Activated naive CD8-positive, alpha-beta T cell treated with anti-CD3 and anti-CD28 coated beads, Interleukin-2, amount 10 ng/mL, durations not matched to agents 7 days and 5 days (primary cell): ENCODE measurements around the gene VAV3. TPM values are rescaled to one million over a fixed set of nuclear protein-coding genes. Genes with fewer than 3 reads are reported as not detected.
"Not testable (repeated sequence)": the region's sequence is repeated elsewhere in the genome, so short reads cannot be mapped to it uniquely, and the experiment has no call there.

Experiments
- ATAC-seq: fragments of 150-1000 bp; cut with Tn5 transposase; one replicate; pipeline ENCODE4 v1.10.0; 2021; ENCODE audit warnings: low read depth, moderate library complexity
- POLR2A ChIA-PET: fragments of 350-600 bp; sonication (Branson Sonifier 250); formaldehyde crosslinking; loops from one replicate; lab custom pipeline; 2021; ENCODE audit warnings: antibody characterized with exemption; lab: Charles Lee
- DNase-seq: peaks from one replicate; pipeline ENCODE4 v3.0.0; 2021
- H3K27ac Mint-ChIP-seq: one replicate; pipeline ENCODE4 v1.8.0; 2022; ENCODE audit warnings: mild to moderate bottlenecking, mixed read lengths
- H3K27me3 Mint-ChIP-seq: one replicate; pipeline ENCODE4 v1.8.0; 2022; ENCODE audit warnings: mild to moderate bottlenecking, moderate library complexity, mixed read lengths
- H3K36me3 Mint-ChIP-seq: one replicate; pipeline ENCODE4 v1.8.0; 2021; ENCODE audit warnings: mild to moderate bottlenecking, mixed read lengths
- H3K4me1 Mint-ChIP-seq: one replicate; pipeline ENCODE4 v1.8.0; 2021; ENCODE audit warnings: mixed read lengths
- H3K4me3 Mint-ChIP-seq: one replicate; pipeline ENCODE4 v1.8.0; 2022; ENCODE audit warnings: mild to moderate bottlenecking, moderate library complexity, mixed read lengths
- H3K9me3 Mint-ChIP-seq: one replicate; pipeline ENCODE4 v1.8.0; 2021; ENCODE audit warnings: mixed read lengths
- total RNA-seq, 2 experiments: library from RNA; stranded (reverse); gene quantifications; one replicate each; pipeline ENCODE4 v1.2.3, GENCODE V29; 2021

The VAV3 gene
- total RNA-seq, 2 experiments from 2014 or later, result 6.9 to 7.8 TPM

- Mint-ChIP-seq H3K36me3 (no peaks in the 10 kb centered on the region), H3K27ac (no peak overlapping the region), H3K27me3 (no peaks in the 10 kb centered on the region), H3K4me1 (no peaks in the 10 kb centered on the region), H3K4me3 (no peak overlapping the region), H3K9me3 (peaks cover 5% of the 10 kb centered on the region)
- no peak for ATAC-seq
- no peak for DNase-seq
- POLR2A ChIA-PET, result no interaction called here
These were observed 294.5 kb downstream of the VAV3 start for GRCh38 chr1:107670397-107671040.

GRCh38 chr1:107669996-107670395 is 295.0 kb downstream of the VAV3 start:
- DNase-seq (no peak), ATAC-seq (no peak)
- no peaks in the 10 kb centered on the region for H3K36me3 Mint-ChIP-seq
- no peaks in the 10 kb centered on the region for H3K27me3 Mint-ChIP-seq
- no peak overlapping the region for H3K4me3 Mint-ChIP-seq
- POLR2A ChIA-PET, result no interaction called here
- H3K9me3 Mint-ChIP-seq, result peaks cover 5% of the 10 kb centered on the region
- H3K27ac Mint-ChIP-seq, result no peak overlapping the region
- H3K4me1 Mint-ChIP-seq, result no peaks in the 10 kb centered on the region

DNA sequence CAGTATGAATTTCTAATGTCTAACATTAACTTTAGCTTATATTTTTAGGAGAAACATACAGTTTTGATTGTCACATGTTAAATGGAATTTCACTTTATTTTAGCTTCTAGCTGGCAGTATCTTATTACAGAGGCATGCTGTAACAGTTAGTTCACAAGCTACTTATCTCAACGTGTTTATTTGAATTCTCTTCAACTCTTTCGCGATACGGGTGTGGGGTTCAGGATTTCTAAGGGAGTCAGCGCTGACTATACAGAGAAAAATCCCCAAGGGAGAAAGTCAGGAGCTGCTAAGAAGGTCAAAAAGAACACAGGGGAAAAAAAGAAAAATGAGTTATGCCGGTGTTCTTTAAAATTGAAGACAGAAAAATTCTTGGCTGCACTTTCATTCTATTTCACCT is 296.2 kb downstream of the VAV3 start:
- DNase-seq (no peak), ATAC-seq (no peak)
- Mint-ChIP-seq H3K9me3 (no peaks in the 10 kb centered on the region), H3K4me1 (no peaks in the 10 kb centered on the region), H3K27me3 (no peaks in the 10 kb centered on the region), H3K4me3 (no peak overlapping the region), H3K36me3 (no peaks in the 10 kb centered on the region), H3K27ac (no peak overlapping the region)
- POLR2A ChIA-PET, result no interaction called here

DNA sequence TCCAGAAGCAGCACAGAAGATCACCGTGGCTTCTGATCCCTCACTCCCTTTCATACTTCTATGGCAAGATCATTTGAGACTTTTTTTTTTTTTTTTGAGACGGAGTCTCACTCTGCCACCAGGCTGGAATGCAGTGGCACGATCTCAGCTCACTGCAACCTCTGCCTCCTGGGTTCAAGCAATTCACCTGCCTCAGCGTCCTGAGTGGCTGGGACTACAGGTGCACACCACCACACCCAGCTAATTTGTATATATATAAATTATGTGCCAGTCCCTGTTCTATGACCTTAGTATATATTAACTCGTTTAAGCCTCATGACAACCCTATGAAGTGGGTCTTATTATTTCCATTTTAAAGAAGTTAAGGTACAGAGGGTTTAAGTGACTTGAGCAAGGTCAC is 298.5 kb downstream of the VAV3 start:
- Mint-ChIP-seq H3K36me3 (no peaks in the 10 kb centered on the region), H3K27me3 (no peaks in the 10 kb centered on the region), H3K4me3 (no peak overlapping the region), H3K27ac (no peak overlapping the region), H3K9me3 (no peaks in the 10 kb centered on the region), H3K4me1 (no peaks in the 10 kb centered on the region)
- ATAC-seq (no peak), DNase-seq (no peak)
- POLR2A ChIA-PET, result no interaction called here

DNA sequence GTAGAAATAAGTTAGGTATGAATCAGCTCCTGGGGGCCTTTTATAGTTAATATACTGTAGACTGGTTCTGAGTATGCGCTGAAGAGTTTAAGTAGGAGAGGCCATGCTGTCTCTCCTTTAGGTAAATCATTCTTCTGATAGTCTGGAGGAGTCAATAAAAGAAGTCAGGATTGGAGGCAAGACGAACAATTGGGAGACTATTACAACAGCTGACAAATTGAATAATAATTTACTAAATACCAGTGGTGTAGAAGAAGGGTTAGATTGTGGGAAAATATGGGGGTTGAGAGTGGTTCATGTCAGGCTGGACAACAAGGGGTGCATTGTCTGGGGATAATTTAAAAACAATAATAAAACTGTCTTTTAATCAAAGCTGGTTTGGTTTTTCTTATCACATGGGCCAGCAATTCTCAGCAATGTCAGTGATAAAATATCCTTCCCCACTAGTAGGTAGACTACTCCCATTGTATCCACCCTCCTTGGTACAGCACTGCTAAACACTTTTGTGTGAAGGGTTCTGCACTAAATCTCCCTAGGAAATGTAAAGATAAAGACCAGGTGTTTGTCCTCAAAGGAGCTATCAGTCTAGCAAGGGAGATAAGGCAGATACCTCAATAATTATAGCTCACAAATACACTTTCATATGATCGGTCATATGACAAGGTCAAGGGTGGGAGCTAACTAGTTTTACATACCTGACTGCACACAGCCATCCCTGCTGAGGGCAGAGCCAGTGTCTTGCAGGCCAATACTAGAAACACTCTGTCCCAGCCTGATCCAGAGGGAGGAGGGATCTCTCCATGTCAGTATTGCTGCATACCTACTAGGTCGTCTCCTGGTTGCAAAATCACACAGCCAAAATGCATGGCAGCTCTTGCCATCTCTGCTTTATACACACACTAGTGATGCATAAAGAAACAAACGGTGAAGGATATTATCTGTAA is 299.7 kb downstream of the VAV3 start:
- no peak overlapping the region for H3K27ac Mint-ChIP-seq
- ATAC-seq (no peak), DNase-seq (no peak)
- no peaks in the 10 kb centered on the region for H3K4me1 Mint-ChIP-seq
- H3K27me3 Mint-ChIP-seq, result no peaks in the 10 kb centered on the region
- no peaks in the 10 kb centered on the region for H3K9me3 Mint-ChIP-seq
- no peaks in the 10 kb centered on the region for H3K36me3 Mint-ChIP-seq
- POLR2A ChIA-PET, result no interaction called here
- no peak overlapping the region for H3K4me3 Mint-ChIP-seq

DNA sequence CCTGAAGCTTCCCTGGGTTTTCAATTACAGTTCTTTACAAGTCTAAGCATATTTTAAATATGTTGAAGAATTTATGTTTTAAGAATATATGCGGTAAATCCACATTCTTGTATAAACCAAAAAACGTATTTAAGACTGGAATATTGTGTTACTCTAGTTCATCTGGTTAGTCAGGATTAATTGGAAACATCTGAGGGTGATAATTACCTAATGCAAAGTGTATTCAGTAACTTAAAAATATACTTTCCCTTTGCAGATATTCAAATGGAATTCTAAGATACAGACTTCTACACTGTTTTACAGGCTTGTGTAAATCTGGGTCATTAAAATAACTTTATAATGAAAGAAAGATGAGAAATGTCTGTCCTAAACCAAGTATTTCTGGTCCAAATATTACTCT is 302.0 kb downstream of the VAV3 start:
- Mint-ChIP-seq H3K27me3 (no peaks in the 10 kb centered on the region), H3K4me1 (no peaks in the 10 kb centered on the region), H3K9me3 (peaks cover 2% of the 10 kb centered on the region), H3K36me3 (no peaks in the 10 kb centered on the region), H3K4me3 (no peak overlapping the region), H3K27ac (no peak overlapping the region)
- no peak for DNase-seq
- POLR2A ChIA-PET, result no interaction called here
- no peak for ATAC-seq

DNA sequence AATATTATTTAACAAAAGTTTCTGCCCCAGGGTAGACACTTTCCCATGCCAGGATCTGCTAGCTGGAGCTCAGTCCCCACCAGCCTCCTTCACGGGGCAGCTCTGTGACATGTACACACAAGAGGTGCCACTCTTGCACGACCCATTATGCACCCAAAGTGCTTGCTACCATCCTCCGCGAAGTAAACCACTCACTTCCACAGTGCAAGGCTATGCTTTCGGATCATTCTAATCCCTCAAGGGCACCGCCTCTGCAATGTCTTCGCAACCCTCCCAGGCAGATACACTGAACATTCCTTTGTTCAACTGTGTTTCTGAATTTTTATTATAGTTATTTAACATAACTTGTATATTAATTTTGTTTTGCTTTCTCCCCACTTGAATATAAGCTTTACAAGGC is 303.8 kb downstream of the VAV3 start:
- no peaks in the 10 kb centered on the region for H3K27me3 Mint-ChIP-seq
- no peak overlapping the region for H3K4me3 Mint-ChIP-seq

GRCh38 chr1:107659961-107660360 is 305.0 kb downstream of the VAV3 start:
- Mint-ChIP-seq H3K27me3 (peaks cover 1% of the 10 kb centered on the region), H3K4me1 (no peaks in the 10 kb centered on the region), H3K27ac (no peak overlapping the region), H3K36me3 (no peaks in the 10 kb centered on the region), H3K9me3 (peaks cover 2% of the 10 kb centered on the region), H3K4me3 (no peak overlapping the region)
- ATAC-seq, result no peak
- POLR2A ChIA-PET, result no interaction called here
- no peak for DNase-seq

More for the DNA sequence above, 303.8 kb downstream of the VAV3 start:
- Mint-ChIP-seq H3K27ac (no peak overlapping the region), H3K9me3 (peaks cover 2% of the 10 kb centered on the region), H3K4me1 (no peaks in the 10 kb centered on the region), H3K36me3 (no peaks in the 10 kb centered on the region)
- DNase-seq (no peak), ATAC-seq (no peak)
- POLR2A ChIA-PET, result no interaction called here

- Mint-ChIP-seq H3K27ac (no peak overlapping the region), H3K4me3 (no peak overlapping the region), H3K36me3 (no peaks in the 10 kb centered on the region), H3K9me3 (peaks cover 2% of the 10 kb centered on the region), H3K4me1 (peaks cover 2% of the 10 kb centered on the region), H3K27me3 (peaks cover 2% of the 10 kb centered on the region)
- no peak for ATAC-seq
- POLR2A ChIA-PET, result no interaction called here
- DNase-seq, result no peak
These were observed 307.6 kb downstream of the VAV3 start for GRCh38 chr1:107657356-107657755.

- Mint-ChIP-seq H3K4me1 (peaks cover 2% of the 10 kb centered on the region), H3K4me3 (no peak overlapping the region), H3K27me3 (peaks cover 2% of the 10 kb centered on the region), H3K36me3 (no peaks in the 10 kb centered on the region), H3K9me3 (no peaks in the 10 kb centered on the region), H3K27ac (no peak overlapping the region)
- no peak for ATAC-seq
- DNase-seq, result no peak
- POLR2A ChIA-PET, result no interaction called here
These were observed 311.2 kb downstream of the VAV3 start for GRCh38 chr1:107653765-107654164.

DNA sequence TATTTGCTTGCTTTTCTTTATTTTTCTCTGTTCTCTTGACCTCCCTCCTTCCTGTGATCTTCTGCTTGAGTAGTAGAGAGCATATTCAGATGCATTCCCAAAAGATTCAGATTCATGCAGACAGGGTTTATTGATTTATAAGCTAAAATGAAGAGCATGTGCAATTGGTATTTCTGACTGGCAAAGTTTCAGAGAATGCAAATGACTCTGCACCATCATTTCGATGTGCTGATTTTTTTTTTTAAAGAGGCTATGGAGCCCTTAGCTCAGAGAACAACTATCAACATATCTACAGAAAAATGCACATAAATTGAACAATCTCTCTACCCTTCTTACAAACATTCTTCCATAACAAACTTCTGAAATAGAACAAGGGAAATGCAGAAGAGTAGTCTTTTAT is 312.0 kb downstream of the VAV3 start:
- ATAC-seq (no peak), DNase-seq (no peak)
- H3K4me3 Mint-ChIP-seq, result no peak overlapping the region
- H3K4me1 Mint-ChIP-seq, result peaks cover 2% of the 10 kb centered on the region
- POLR2A ChIA-PET, result no interaction called here
- H3K27me3 Mint-ChIP-seq, result peaks cover 2% of the 10 kb centered on the region
- no peak overlapping the region for H3K27ac Mint-ChIP-seq
- no peaks in the 10 kb centered on the region for H3K36me3 Mint-ChIP-seq
- H3K9me3 Mint-ChIP-seq, result no peaks in the 10 kb centered on the region

GRCh38 chr1:107650825-107651224 is 314.2 kb downstream of the VAV3 start:
- H3K4me3 Mint-ChIP-seq, H3K9me3 Mint-ChIP-seq, H3K36me3 Mint-ChIP-seq, H3K27ac Mint-ChIP-seq, H3K4me1 Mint-ChIP-seq, DNase-seq, H3K27me3 Mint-ChIP-seq, ATAC-seq, POLR2A ChIA-PET: not testable (repeated sequence)

DNA sequence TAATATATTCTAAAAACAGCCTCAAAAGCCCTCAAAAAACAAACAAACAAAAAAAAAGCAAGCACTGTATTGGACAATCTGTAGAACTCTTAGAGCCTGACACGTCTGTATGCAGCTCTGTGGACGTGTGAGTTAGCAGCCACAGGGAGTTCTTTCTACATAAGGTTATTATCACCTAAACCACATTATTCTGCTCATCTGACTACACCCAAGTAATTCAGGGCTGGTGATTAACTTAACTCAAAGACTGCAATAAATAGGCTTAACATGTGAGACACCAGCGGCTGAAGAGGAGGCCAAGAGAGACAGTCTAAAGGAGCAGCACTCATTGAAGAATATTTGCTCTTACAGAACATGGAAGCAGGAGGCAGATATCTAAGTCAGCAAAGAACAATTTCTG is 316.0 kb downstream of the VAV3 start:
- no peak overlapping the region for H3K27ac Mint-ChIP-seq
- DNase-seq (no peak), ATAC-seq (no peak)
- H3K36me3 Mint-ChIP-seq, result no peaks in the 10 kb centered on the region
- peaks cover 2% of the 10 kb centered on the region for H3K4me1 Mint-ChIP-seq
- no peak overlapping the region for H3K4me3 Mint-ChIP-seq
- H3K9me3 Mint-ChIP-seq, result no peaks in the 10 kb centered on the region
- H3K27me3 Mint-ChIP-seq, result peaks cover 1% of the 10 kb centered on the region
- POLR2A ChIA-PET, result no interaction called here

DNA sequence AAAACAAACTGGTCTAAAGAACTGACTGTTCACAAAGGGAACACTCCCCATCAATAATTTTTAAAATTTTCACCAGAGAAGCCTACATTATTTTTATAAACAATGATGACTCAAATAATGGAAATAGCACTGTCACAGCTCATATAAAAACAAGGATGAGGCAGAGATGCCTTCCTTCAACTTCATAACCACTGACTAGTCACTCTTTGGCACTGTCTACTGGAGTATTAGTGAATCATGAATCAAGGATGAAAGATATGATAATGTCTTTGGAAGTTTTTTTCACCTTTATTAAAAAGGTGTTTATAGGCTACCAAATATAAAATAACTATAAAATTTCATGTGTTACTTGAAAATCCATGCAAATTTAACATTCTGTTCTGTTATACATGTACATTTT is 316.9 kb downstream of the VAV3 start:
- Mint-ChIP-seq H3K27ac (no peak overlapping the region), H3K36me3 (no peaks in the 10 kb centered on the region), H3K9me3 (no peaks in the 10 kb centered on the region), H3K4me3 (no peak overlapping the region), H3K4me1 (no peaks in the 10 kb centered on the region), H3K27me3 (peaks cover 1% of the 10 kb centered on the region)
- ATAC-seq (no peak), DNase-seq (no peak)
- POLR2A ChIA-PET, result no interaction called here
